Suprapubic skin (tissue), 4 donors: ENCODE results near the gene TNK2. TPM values are rescaled to one million over a fixed set of nuclear protein-coding genes. Genes with fewer than 3 reads are reported as not detected.
"Not testable (repeated sequence)": the region's sequence is repeated elsewhere in the genome, so short reads cannot be mapped to it uniquely, and the experiment has no call there.

ENCODE experiments used
- DNase-seq, 2 donors: peaks; one replicate each; pipeline ENCODE4 v3.0.0-alpha.2; 2019; ENCODE audit warnings: low spot score in 2 of 2
- H3K27ac ChIP-seq: fragments of 200-600 bp; sonication (generic); one replicate; pipeline ENCODE4 v1.5.1; 2019
- H3K27me3 ChIP-seq: fragments of 200-600 bp; sonication (generic); one replicate; pipeline ENCODE4 v1.5.1; 2019
- H3K36me3 ChIP-seq: fragments of 200-600 bp; sonication (generic); one replicate; pipeline ENCODE4 v1.5.1; 2019
- H3K4me1 ChIP-seq: fragments of 200-600 bp; sonication (generic); one replicate; pipeline ENCODE4 v1.5.1; 2019
- H3K4me3 ChIP-seq: fragments of 200-600 bp; sonication (generic); one replicate; pipeline ENCODE4 v1.5.1; 2019; ENCODE audit warnings: mild to moderate bottlenecking
- H3K9me3 ChIP-seq: fragments of 200-600 bp; sonication (generic); one replicate; pipeline ENCODE4 v1.5.1; 2019
- EP300 ChIP-seq: sonication (generic); formaldehyde crosslinking; IDR thresholded peaks from one replicate; pipeline ENCODE4 v1.6.1; 2017; ENCODE audit warnings: antibody characterized with exemption
- POLR2A ChIP-seq, 2 donors: fragments of 450-650 bp; IDR thresholded peaks; one replicate each; pipeline ENCODE4 v1.6.1; 2017; ENCODE audit warnings: antibody characterized with exemption in 2 of 2, mild to moderate bottlenecking in 2 of 2, moderate library complexity in 2 of 2
- POLR2AphosphoS5 ChIP-seq, 3 donors: sonication (generic); formaldehyde crosslinking; IDR thresholded peaks; one replicate each; pipeline ENCODE4 v1.6.1; 2017; ENCODE audit warnings: antibody characterized with exemption in 3 of 3
- WGBS: methylation state at CpG from one replicate; pipeline ENCODE4 v1.1.5; 2018; 5-methylcytosine and 5-hydroxymethylcytosine counted together
- total RNA-seq, 4 donors: library from RNA; depleted of rRNA; stranded (reverse); fragments of >200 nt; gene quantifications; one replicate each; pipeline ENCODE4 v1.1.0, GENCODE V29; 2016
- TF ChIP-seq, protein P1 (sequence below), 2 donors: fragments of 200-600 bp in 1 of 2; fragments of 450-650 bp in 1 of 2; sonication (generic) in 1 of 2; IDR thresholded peaks; one replicate each; pipeline ENCODE4 v1.5.1; 2016 to 2019; ENCODE audit warnings: antibody characterized with exemption in 2 of 2, mild to moderate bottlenecking in 1 of 2, moderate library complexity in 1 of 2

TNK2 gene
- total RNA-seq, 4 donors from 2014 or later: 52.4 to 101 (median 70.0) TPM

GRCh38 chr3:195904368-195904767, 4.0 kb downstream of the TNK2 start:
- H3K4me1 ChIP-seq: peaks cover 70% of the 10 kb centered on the region
- H3K9me3 ChIP-seq: no peaks in the 10 kb centered on the region
- no peak overlapping the region for H3K4me3 ChIP-seq
- H3K27me3 ChIP-seq: no peaks in the 10 kb centered on the region
- H3K36me3 ChIP-seq: no peaks in the 10 kb centered on the region
- H3K27ac ChIP-seq: no peak overlapping the region
- TF ChIP-seq POLR2A (IDR thresholded peaks at IDR 0.05) (no peak), EP300 (no peak), POLR2AphosphoS5 (IDR thresholded peaks at IDR 0.05) (no peak)
- TF ChIP-seq, protein P1, sequence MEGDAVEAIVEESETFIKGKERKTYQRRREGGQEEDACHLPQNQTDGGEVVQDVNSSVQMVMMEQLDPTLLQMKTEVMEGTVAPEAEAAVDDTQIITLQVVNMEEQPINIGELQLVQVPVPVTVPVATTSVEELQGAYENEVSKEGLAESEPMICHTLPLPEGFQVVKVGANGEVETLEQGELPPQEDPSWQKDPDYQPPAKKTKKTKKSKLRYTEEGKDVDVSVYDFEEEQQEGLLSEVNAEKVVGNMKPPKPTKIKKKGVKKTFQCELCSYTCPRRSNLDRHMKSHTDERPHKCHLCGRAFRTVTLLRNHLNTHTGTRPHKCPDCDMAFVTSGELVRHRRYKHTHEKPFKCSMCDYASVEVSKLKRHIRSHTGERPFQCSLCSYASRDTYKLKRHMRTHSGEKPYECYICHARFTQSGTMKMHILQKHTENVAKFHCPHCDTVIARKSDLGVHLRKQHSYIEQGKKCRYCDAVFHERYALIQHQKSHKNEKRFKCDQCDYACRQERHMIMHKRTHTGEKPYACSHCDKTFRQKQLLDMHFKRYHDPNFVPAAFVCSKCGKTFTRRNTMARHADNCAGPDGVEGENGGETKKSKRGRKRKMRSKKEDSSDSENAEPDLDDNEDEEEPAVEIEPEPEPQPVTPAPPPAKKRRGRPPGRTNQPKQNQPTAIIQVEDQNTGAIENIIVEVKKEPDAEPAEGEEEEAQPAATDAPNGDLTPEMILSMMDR (IDR thresholded peaks at IDR 0.05): no peak
- 95% methylated on average over 4 of the region's 4 CpGs for WGBS
- no peak for DNase-seq

GRCh38 chr3:195903950-195904290, 4.4 kb downstream of the TNK2 start:
- 74% methylated on average over 6 of the region's 6 CpGs for WGBS

GRCh38 chr3:195902634-195903033, 5.7 kb downstream of the TNK2 start:
- not testable (repeated sequence) for DNase-seq, H3K4me3 ChIP-seq, H3K27ac ChIP-seq, H3K9me3 ChIP-seq, H3K27me3 ChIP-seq, H3K36me3 ChIP-seq
- H3K4me1 ChIP-seq: peaks cover 67% of the 10 kb centered on the region
- WGBS: 87% methylated on average over 9 of the region's 9 CpGs

More at GRCh38 chr3:195903950-195904290, 4.4 kb downstream of the TNK2 start:
- H3K4me1 ChIP-seq: peaks cover 69% of the 10 kb centered on the region
- TF ChIP-seq, protein P1 (IDR thresholded peaks at IDR 0.05): no peak
- TF ChIP-seq POLR2AphosphoS5 (IDR thresholded peaks at IDR 0.05) (no peak), EP300 (no peak), POLR2A (IDR thresholded peaks at IDR 0.05) (no peak)
- no peaks in the 10 kb centered on the region for H3K9me3 ChIP-seq
- H3K36me3 ChIP-seq: no peaks in the 10 kb centered on the region
- no peak overlapping the region for H3K4me3 ChIP-seq
- H3K27ac ChIP-seq: no peak overlapping the region
- no peak for DNase-seq
- H3K27me3 ChIP-seq: no peaks in the 10 kb centered on the region

- not testable (repeated sequence) for H3K27me3 ChIP-seq, H3K4me3 ChIP-seq, H3K36me3 ChIP-seq, H3K27ac ChIP-seq, DNase-seq, H3K9me3 ChIP-seq
- peaks cover 67% of the 10 kb centered on the region for H3K4me1 ChIP-seq
- WGBS: 78% methylated on average over 16 of the region's 16 CpGs
Observed at GRCh38 chr3:195901836-195902585, 6.3 kb downstream of the TNK2 start.

DNA sequence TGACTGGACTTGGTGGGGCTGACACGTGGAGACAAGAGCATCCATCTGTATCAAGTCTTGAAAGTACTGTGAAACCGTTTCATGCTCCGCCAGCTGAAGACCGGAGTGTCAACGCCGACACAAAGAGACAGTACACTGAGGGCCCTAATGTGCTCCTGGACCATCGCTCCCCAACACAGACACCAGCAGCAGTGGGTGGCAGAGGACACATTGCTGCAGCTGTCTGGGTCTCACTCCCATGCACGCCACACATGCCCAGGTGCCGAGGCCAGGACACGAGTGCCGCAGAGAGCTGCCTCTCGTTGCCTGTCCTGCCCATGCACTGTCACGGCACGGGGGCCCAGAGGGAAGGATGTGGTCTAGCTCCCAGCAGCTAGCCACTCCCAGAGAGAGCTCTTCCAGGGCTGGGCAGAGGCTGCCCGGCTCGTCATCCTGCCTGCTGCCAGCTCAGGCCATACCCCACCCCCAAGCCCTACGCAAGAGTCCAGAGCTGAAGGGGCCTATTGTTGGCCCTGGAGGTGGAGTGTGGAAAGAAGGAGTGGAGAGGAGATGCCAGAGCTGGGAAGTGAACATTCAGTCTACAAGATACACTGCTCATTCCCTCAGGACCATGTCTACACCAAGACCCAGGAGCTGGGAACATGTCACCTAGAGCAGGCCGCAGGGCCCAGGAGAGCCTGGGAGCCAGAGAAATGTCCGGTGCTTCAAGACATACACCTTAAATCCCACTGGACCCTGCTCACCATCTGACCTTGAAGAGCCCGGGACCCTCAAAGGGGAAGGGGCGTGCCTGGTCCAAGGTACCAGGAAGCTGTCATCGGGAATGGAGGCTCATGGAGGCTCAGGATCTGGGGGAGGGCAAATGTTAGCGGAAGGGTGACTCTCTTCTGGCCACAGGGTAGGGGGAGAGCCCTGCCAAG, 7.7 kb downstream of the TNK2 start:
- DNase-seq: peak in 1 of 2 donors; percentile 78
- no peak overlapping the region for H3K4me3 ChIP-seq
- no peaks in the 10 kb centered on the region for H3K27me3 ChIP-seq
- WGBS: 79% methylated on average over 17 of the region's 23 CpGs
- TF ChIP-seq POLR2AphosphoS5 (IDR thresholded peaks at IDR 0.05) (no peak), EP300 (no peak), POLR2A (IDR thresholded peaks at IDR 0.05) (no peak)
- TF ChIP-seq, protein P1 (IDR thresholded peaks at IDR 0.05): no peak
- no peaks in the 10 kb centered on the region for H3K9me3 ChIP-seq
- H3K4me1 ChIP-seq: peaks cover 67% of the 10 kb centered on the region
- no peaks in the 10 kb centered on the region for H3K36me3 ChIP-seq
- H3K27ac ChIP-seq: peak overlapping the region; percentile 63
